IPS-18c (cell line): ENCODE measurements around the gene RAB21.
"Not testable (repeated sequence)": the region's sequence is repeated elsewhere in the genome, so short reads cannot be mapped to it uniquely, and the experiment has no call there.

Experiments
- H3K4me3 ChIP-seq: 2 replicates; pipeline ENCODE4 v1.7.0; 2013; ENCODE audit warnings: low read depth, mild to moderate bottlenecking, low read length, moderate library complexity; ENCODE audit not compliant: insufficient read depth
- H3K9me3 ChIP-seq: one replicate; pipeline ENCODE4 v1.6.1; 2013; ENCODE audit warnings: mild to moderate bottlenecking, low read length, moderate library complexity; ENCODE audit not compliant: control insufficient read depth, insufficient read depth

The RAB21 gene

DNA sequence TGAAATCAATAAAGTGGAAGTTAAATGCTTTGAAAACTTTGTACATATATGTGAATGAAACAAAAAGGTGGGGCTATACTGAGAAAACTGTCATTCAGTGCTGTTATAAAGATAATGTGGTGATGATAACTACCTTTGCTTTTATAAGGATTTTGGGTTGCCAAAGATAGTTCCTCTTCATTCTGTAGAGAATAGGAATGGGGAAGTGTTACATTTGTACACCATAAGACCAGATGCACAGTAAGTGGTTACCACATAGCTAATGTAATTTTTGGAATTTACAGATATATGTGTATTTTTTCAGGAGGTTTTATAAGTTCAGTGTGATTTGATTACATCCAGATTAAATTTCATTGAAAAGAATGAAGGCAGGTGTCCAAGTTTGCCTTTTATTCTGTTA, 18.1 kb downstream of the RAB21 start:
- Histone ChIP-seq H3K9me3 (no peaks in the 10 kb centered on the region), H3K4me3 (no peak overlapping the region)

DNA sequence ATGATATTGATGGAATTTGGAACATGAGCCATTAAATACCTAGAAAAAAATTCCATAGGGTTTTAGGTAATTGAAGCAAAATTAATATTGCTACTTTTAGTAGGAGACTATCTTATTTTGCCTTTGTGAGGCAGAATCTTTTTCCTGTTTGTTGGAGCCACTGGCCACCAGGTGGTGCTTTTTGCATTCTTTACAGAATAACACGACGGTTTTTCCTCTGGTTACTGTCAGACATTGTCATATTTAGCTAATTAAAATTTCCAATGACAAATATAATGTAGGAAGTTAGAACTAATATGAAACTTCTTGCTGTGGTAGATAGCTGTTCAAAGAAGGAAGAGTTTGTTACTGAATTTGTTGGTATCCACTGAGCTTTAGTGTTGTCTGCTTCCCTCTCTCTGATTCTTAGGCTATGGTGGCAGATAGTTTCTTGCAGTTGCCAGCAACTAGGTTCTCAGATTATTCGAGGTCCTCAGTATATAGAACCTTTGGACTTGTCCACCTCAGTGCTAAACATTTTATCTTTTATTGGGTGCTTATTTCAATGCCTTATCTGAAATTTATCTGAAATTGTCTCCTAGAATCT, 25.7 kb downstream of the RAB21 start:
- H3K9me3 ChIP-seq: peaks cover 2% of the 10 kb centered on the region
- no peak overlapping the region for H3K4me3 ChIP-seq

DNA sequence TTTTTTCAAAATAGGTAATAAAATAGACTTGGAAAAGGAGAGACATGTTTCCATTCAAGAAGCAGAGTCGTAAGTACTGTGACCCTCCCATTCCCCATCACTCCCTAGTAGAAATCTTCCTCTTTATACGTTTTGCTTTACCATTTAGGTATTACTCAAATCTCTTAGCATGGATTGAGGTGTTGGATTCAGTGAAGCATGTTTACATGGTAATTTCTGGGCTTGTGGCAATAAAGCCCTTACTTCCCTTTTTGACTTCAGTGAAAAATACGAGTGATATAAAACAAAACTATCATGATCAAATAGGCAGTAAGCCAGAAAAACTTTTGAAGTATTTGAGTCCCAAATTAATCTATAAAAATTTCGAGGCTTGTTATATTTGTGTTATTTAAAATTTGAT, 27.4 kb downstream of the RAB21 start:
- Histone ChIP-seq H3K9me3 (peaks cover 2% of the 10 kb centered on the region), H3K4me3 (no peak overlapping the region)

GRCh38 chr12:71786829-71787228, 32.2 kb downstream of the RAB21 start:
- no peak overlapping the region for H3K4me3 ChIP-seq

DNA sequence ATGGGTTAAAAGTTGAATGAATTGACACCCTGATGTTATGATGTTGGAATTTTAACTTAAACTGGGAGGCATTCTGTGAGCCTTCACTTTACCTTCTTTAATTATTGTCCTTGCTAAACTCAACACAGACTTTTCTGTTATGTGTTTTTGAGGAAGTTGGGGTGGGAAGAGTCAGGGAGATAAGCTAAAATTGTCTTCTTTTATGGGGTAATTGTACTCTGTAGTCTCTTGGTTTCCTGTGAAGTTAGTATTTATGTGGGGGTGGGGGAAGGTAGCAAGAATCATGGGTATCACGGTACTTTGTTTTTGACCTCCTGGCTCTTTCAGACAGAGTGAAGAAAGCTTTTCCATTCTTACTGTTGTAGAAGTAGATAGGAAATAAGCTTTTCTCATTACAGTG, 32.9 kb downstream of the RAB21 start:
- H3K4me3 ChIP-seq: no peak overlapping the region

More at GRCh38 chr12:71786829-71787228, 32.2 kb downstream of the RAB21 start:
- H3K9me3 ChIP-seq: peaks cover 2% of the 10 kb centered on the region

DNA sequence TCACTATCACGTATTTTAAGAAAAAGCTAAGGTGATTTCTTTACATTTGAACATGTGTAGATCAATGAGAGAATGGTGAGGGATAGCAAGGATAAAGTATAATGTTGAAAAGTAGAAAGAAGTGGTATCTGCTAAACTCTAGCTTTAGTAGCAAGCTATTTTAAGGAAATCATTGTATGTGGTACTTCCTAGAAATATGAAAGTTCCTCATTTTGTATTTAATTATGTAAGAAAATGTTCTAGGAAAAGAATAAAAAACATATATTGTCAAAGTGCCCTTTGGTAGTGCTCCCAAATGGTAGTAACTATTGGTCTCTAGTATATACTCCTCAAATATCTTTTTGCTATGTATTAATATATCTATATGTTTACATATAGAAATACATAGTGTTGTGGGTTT, 35.7 kb downstream of the RAB21 start:
- no peaks in the 10 kb centered on the region for H3K9me3 ChIP-seq
- no peak overlapping the region for H3K4me3 ChIP-seq

More for the DNA sequence above, 32.9 kb downstream of the RAB21 start:
- H3K9me3 ChIP-seq: peaks cover 2% of the 10 kb centered on the region

DNA sequence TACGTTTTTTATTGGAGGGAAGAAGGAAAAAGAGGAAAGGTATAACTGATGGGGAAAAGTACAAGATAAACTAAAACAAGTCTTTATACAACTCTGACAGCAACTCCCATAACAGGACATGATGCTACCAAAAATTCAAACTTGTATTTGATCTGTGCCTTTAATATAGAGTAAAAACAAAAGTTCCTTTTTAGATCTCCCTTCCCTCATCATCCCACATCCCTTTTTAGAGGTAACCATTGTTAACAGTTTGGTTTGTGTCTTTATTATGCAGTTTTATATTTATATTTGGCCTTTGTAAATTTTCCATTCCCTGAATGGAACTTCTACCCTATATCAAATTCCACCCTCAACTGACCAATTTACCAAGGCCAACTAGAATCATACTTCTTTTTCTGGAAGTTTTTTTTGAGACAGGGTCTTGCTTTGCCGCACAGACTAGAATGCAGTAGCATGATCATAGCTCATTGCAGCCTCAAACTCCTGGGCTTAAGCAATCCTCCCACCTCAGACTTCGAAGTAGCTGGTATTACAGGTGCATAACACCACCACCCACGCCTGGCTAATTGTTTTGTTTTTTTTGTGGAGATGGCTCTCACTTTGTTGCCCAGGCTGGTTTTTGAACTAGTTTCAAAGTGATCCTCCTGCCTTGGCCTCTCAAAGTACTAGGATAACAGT, 36.9 kb downstream of the RAB21 start:
- H3K9me3 ChIP-seq: no peaks in the 10 kb centered on the region
- no peak overlapping the region for H3K4me3 ChIP-seq

GRCh38 chr12:71792599-71792998, 37.9 kb downstream of the RAB21 start:
- no peak overlapping the region for H3K4me3 ChIP-seq
- no peaks in the 10 kb centered on the region for H3K9me3 ChIP-seq

DNA sequence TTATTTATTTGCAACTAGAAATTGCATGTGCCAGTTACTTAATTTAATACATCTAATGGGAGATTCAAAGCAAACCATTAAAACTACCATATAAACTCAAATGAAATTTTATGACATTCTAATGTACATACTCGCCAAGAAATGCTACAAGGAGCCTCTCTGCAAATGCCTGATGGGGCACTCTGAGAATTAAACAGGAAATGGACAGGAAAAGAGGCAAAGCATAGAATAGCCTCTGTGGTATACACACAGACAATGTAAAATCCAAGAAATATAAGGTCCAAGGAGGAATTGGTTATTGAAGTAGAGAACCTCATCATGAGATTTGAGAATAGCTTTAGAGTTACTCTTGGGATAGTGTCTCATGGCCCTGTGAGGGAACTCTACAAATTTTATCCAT, 41.2 kb downstream of the RAB21 start:
- H3K4me3 ChIP-seq: no peak overlapping the region

GRCh38 chr12:71797531-71797930, 42.9 kb downstream of the RAB21 start:
- Histone ChIP-seq H3K9me3 (no peaks in the 10 kb centered on the region), H3K4me3 (no peak overlapping the region)

More for the DNA sequence above, 41.2 kb downstream of the RAB21 start:
- no peaks in the 10 kb centered on the region for H3K9me3 ChIP-seq

- no peak overlapping the region for H3K4me3 ChIP-seq
- H3K9me3 ChIP-seq: no peaks in the 10 kb centered on the region
Observed at GRCh38 chr12:71799106-71799505, 44.4 kb downstream of the RAB21 start.

DNA sequence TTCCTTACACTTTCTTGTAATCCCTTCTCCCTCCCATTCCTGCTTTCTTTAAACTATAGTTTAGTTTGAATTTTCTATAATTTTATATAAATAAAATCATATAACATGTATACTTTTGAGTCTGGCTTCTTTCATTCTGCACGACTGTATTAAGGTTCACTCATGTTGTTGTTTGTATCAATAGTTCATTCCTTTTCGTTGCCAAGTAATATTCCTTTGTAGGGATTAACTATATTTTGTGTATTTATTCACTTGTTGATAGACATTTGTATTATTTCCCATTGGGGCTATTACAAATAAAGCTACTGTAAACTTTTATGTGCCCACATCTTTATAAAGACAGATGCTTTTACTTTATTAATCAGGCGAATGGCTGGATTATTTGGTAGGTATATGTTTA, 45.5 kb downstream of the RAB21 start:
- H3K9me3 ChIP-seq: no peaks in the 10 kb centered on the region
- no peak overlapping the region for H3K4me3 ChIP-seq

GRCh38 chr12:71804505-71804904, 49.8 kb downstream of the RAB21 start:
- no peak overlapping the region for H3K4me3 ChIP-seq
- H3K9me3 ChIP-seq: no peaks in the 10 kb centered on the region

- no peak overlapping the region for H3K4me3 ChIP-seq
- H3K9me3 ChIP-seq: no peaks in the 10 kb centered on the region
Observed at GRCh38 chr12:71810921-71811320, 56.3 kb downstream of the RAB21 start.

DNA sequence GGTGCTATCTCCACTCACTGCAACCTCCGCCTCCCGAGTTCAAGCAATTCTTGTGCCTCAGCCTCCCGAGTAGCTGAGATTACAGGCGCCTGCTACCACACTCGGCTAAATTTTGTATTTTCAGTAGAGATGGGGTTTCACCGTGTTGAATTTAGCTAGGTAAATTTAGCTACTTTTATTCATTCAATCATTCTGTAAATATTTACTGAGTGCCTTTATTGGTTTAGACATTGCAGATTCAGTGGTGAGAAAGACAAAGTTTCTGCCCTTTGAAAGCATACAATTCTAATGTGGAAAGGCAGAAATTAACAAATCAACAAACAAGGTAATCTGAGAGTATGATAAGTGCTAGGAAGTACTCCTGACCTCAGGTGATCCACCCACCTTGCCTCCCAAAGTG, 60.6 kb downstream of the RAB21 start:
- H3K4me3 ChIP-seq, H3K9me3 ChIP-seq: not testable (repeated sequence)

DNA sequence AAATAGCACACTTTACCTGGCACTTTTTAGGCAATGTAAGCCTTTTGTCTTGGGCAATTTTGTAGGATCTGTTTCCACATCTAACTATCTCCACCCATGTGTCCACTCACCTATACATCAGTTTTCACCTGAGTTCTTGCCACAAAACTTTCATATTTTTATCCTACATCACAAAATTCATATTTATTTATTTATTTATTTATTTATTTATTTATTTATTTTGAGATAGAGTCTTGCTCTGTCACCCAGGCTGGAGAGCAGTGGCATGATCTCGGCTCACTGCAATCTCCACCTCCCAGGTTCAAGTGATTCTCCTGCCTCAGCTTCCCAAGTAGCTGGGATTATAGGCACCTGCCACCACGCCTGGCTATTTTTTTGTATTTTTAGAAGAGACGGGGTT, 67.4 kb downstream of the RAB21 start:
- H3K4me3 ChIP-seq, H3K9me3 ChIP-seq: not testable (repeated sequence)

DNA sequence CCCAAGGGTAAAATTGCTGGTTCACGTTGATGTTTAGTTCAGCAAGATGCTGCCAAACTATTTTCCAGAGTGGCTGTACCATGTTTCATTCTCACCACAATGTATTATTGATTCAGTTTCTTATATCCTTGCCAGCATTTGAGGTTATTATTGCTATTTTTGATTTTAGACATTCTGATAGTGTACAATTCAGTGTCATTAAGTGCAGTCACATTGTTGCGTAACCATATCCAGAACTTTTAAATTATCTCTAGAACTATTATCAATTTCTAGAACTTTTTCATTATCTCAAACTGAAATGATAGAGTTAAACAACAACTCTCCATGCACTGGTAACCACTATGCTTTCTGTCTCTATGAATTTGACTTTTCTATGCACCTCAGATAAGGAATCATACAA, 74.2 kb downstream of the RAB21 start:
- no peak overlapping the region for H3K4me3 ChIP-seq
- no peaks in the 10 kb centered on the region for H3K9me3 ChIP-seq

DNA sequence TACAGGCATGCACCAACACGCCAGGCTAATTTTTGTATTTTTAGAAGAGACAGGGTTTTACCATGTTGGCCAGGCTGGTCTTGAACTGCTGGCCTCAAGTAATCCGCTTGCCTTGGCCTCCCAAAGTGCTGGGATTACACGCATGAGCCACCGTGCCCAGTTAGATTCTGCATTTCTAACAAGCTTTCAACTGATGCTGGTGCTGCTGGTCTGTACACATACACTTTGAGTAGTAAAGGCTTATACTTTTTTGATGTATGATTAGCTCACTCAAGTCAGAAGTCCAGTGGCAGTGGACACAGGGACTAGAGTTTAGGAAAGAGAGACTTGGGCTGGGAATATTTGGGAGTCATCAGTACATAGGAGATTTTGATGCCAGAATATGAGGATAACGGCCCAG, 82.7 kb downstream of the RAB21 start:
- no peaks in the 10 kb centered on the region for H3K9me3 ChIP-seq
- H3K4me3 ChIP-seq: no peak overlapping the region

DNA sequence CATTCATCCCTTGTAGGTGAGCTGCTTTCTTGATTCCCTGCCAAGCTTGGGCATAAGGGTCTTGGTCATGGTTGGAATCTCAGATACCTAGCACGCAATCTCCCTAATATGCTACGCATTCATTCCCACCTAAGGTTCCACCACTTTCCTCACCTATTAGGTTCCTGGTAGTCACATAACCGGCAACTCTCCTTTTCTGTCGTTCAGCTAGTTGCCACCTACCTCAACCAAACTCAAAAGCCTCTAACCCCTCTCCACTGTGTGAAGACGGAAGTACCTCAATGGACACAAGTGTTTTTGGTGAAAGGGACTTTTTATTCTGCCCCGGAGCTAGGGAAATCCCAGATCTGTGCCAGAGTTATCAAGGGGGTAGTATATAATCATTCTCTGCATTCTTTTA, 83.6 kb downstream of the RAB21 start:
- Histone ChIP-seq H3K9me3 (no peaks in the 10 kb centered on the region), H3K4me3 (no peak overlapping the region)
